HFF-Myc (cell line): Measurements from ENCODE around the gene ARHGEF40.
A peak's percentile ranks its signal among the peaks of the same experiment; 100 is the strongest.

Experiments
- DNase-seq: peaks from one replicate; pipeline ENCODE4 v3.0.0-alpha.2; 2011; ENCODE audit warnings: low read depth; ENCODE audit errors: extremely low read depth
- H3K4me3 ChIP-seq: replicated peaks from 2 replicates; pipeline ENCODE4 v1.5.1; 2011; ENCODE audit warnings: low read depth, mild to moderate bottlenecking, control low read depth, low read length
- TF ChIP-seq, protein P1 (sequence below): IDR thresholded peaks from 2 replicates; pipeline ENCODE4 v1.5.1; 2012; ENCODE audit warnings: mild to moderate bottlenecking, low read depth, low read length, control low read depth; ENCODE audit errors: missing control alignments

The ARHGEF40 gene

DNA sequence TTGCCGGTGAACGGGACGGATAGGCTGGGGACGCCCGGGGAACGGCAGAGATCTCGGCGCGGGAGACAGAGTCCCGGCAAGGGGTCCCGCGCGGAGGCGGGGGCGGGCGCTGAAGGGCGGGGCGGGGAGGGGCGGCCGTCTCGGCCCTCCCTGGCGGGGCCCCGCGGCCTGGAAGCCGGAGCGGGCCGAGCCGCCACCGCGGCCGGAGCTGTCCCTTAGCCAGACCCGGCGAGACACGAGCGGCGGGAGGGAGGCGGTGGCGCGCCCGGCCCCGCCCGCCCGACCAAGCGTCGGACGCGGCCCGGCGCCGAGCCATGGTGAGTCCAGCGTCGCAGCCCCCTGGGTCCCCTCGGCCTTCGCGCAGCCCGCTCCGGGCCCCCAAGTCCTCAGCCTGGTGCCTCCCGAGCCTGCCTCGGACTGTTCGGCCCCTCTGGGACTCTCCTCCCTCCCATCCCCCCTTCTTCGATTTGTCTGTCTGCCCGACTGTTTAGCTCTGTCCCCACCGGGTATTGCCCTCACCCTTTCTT lies at the start of gene ARHGEF40:
ARHGEF40 (plus strand) TSS at position 222 of the 527 bp plus-strand sequence; CDS start at position 315, 93 bp downstream.
- H3K4me3 ChIP-seq = peak within 1 kb of the TSS; percentile 83
- TF ChIP-seq, protein P1, sequence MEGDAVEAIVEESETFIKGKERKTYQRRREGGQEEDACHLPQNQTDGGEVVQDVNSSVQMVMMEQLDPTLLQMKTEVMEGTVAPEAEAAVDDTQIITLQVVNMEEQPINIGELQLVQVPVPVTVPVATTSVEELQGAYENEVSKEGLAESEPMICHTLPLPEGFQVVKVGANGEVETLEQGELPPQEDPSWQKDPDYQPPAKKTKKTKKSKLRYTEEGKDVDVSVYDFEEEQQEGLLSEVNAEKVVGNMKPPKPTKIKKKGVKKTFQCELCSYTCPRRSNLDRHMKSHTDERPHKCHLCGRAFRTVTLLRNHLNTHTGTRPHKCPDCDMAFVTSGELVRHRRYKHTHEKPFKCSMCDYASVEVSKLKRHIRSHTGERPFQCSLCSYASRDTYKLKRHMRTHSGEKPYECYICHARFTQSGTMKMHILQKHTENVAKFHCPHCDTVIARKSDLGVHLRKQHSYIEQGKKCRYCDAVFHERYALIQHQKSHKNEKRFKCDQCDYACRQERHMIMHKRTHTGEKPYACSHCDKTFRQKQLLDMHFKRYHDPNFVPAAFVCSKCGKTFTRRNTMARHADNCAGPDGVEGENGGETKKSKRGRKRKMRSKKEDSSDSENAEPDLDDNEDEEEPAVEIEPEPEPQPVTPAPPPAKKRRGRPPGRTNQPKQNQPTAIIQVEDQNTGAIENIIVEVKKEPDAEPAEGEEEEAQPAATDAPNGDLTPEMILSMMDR = no peak
- DNase-seq = no peak

DNA sequence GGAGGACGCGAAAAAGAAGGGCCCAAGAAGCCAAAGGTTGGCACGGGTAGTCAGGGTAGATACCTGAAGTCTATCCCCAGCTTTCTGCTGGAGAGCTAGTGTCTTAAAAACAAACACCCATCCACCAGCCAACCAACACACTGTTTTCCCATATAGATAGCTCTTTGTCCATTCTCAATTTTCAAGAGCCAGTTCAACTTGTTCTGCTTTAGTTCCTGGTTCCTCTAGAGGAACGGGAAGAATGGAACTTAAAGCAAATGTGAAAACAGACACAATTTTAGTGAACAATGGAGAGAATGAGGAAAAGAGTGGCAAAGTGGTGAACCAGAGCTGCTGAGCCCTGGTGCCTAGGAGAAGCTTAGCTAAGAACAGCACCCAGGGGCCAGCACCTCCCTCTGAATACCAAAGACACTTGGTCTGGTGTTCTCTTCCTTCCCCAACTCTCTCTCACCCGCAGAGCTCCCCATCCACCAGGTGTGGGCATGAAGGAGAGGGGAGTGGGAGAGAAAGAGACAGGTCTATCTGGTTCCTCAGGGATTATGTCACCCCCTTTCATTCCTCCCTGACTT lies 49.0 kb upstream of the ARHGEF40 start:
- TF ChIP-seq, protein P1 = no peak
- H3K4me3 ChIP-seq = no peak overlapping the region
- no peak for DNase-seq

DNA sequence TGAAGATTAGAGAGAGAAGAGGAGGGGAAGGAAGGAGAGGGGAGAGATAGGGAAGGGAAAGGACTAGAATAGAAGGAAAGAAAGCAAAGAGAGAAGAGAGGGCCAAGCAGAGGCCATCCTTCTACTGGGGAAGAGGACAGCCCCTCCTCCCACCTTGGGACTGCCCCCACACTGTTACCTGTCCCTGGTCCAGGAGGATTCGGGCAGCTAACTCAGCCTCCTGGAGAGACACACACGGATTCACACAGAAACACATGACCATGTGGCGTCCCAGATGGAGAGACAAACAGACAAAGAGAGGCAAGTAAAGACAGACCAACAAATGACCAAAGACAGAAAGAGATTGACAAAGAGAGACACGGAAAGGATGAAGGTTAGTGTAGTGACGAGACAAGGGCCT lies 47.4 kb upstream of the ARHGEF40 start:
- H3K4me3 ChIP-seq = no peak overlapping the region
- no peak for DNase-seq
- TF ChIP-seq, protein P1 = no peak

DNA sequence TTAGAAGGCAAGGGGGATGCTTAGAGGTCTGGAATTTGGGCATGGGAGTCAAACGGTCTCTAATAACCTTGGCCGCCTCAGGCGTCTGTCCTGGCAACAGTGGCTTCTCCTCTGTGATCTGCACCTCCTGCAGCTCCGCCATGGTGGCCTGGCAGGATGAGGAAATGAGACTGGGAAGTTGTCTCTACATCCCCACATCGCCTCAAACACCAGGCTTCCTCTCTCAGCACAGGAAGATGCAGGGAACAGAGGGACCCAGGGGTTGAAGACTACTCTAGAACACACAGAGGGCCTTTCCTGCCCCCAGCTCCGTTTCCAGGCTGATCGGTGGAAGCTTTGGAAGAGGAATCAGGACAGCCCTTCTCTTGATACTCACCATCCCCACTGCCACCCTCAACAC lies 46.9 kb upstream of the ARHGEF40 start:
- TF ChIP-seq, protein P1 = no peak
- no peak overlapping the region for H3K4me3 ChIP-seq
- DNase-seq = no peak

DNA sequence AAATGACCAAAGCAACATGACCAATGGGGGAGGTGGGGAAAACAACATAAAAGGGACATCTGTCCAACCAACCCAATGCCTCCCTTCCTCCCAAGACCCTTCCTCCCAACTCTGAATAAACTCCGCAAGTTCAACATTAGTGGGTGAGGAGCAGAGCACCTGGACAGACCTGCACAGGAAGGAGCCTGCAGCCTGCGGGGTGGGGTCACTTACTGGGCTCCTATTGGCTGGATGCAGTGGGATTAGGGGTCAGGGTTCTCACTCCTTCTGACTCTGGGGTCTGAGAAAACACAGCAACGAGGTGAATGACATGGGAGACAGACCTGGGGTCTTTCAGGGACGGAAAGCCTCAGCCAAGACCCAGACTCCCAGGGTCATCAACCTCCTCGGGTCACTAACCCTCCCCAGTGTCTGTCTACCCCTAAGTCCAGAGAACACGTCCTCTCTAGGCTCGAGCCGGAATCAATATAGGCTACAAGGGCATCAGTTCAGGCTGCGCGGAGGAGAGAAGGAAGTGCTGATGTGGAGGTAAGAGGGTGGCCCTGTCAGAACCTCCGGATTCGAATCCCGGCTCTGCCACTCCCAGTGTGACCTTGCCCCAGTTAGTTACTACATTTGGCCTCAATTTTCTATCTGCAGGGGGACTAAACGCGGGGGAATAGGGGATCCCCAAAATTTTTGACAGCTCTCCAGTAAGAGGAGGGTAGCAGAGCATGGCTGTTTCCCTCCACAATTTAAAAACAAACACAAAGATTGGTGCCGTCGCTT lies 46.1 kb upstream of the ARHGEF40 start:
- TF ChIP-seq, protein P1 = no peak
- DNase-seq = no peak
- H3K4me3 ChIP-seq = peak overlapping the region; percentile 34

DNA sequence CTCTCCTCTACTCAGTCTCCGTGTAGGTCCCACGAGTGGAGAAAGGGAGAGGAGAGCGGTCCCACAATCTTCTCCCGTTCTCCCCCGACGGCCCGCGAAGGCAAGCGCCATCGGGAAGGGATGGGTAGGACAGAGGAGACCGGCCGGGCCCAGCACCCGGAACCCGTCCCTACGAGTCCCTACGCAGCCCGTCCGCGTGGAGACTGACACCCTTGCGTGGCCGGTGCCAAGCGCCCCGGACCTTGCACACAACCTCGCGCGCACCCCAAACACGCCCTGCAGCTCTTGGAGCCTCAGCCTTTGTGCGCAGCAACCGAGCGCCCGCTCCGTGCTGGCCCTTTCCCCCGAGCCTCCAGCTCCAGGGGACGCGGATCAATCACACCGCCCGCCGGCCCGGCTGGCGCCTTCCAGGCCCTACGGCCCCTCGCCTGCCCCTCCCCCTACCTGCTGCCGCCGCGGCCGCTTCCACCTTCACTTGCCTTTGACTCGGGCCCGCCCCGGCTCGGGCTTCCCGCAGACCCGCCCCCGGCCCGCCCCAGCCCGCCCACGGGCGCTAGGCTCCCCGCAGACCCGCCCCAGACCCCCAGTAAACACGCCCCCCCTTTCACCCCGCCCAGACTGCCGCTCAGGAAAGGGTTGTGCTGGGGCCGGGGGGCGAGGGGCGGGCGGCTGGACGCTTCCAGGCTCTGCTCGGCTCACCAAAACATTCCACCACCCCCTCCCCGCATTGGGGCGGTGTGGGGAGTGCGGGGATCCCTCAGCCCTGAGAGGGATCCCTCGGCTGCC lies 45.3 kb upstream of the ARHGEF40 start, which contains the start of gene NDRG2:
NDRG2 (minus strand) TSS at position 477 of the 786 bp plus-strand sequence. CDS start 1,746 bp downstream, outside the sequence.
- TF ChIP-seq, protein P1 = no peak
- peak within 1 kb of the TSS; percentile 34 for H3K4me3 ChIP-seq
- no peak for DNase-seq
